IMR-90 (cell line): ENCODE measurements around the gene SMC1B. TPM values are rescaled to one million over a fixed set of nuclear protein-coding genes. Genes with fewer than 3 reads are reported as not detected.

Experiments
- ATAC-seq: fragments of 200-7000 bp; cut with Tn5 transposase; 2 replicates; pipeline ENCODE4 v1.9.1; 2020; ENCODE audit warnings: low read depth, mild to moderate bottlenecking, moderate library complexity
- Bru-seq: library from RNA; stranded (reverse); fragments of 400-500 nt; gene quantifications from one replicate; lab custom pipeline; 2021; lab: Mats Ljungman, UMichigan
- BruChase-seq, 2 experiments: library from RNA; stranded (reverse); fragments of 400-500 nt; gene quantifications; one replicate each; lab custom pipeline; 2021; lab: Mats Ljungman, UMichigan
- BruUV-seq: library from RNA; stranded (reverse); fragments of 400-500 nt; replicated peaks from 2 replicates; lab custom pipeline; 2021; lab: Mats Ljungman, UMichigan
- CTCF ChIA-PET: fragments of 300-600 bp; formaldehyde crosslinking; extraction: SDS; loops from one replicate; lab custom pipeline; 2021; ENCODE audit warnings: antibody characterized with exemption; lab: Yijun Ruan, JAX
- POLR2A ChIA-PET: fragments of 300-600 bp; sonication (Branson Sonifier 250); formaldehyde crosslinking; loops from one replicate; lab custom pipeline; 2022; ENCODE audit warnings: antibody characterized with exemption; ENCODE audit not compliant: unreplicated experiment; lab: Charles Lee
- DNase-seq: peaks from one replicate; pipeline ENCODE4 v3.0.0; 2013
- H2AFZ ChIP-seq: replicated peaks from 2 replicates; pipeline ENCODE3; 2013; ENCODE audit warnings: low read length, mild to moderate bottlenecking; ENCODE audit not compliant: poor library complexity
- H2AK5ac ChIP-seq: 2 replicates; pipeline ENCODE4 v1.6.1; 2013; ENCODE audit warnings: low read depth, low read length, inconsistent platforms
- H2AK9ac ChIP-seq: replicated peaks from 2 replicates; pipeline ENCODE3; 2013; ENCODE audit warnings: mild to moderate bottlenecking, low read depth, low read length, moderate library complexity; ENCODE audit not compliant: poor library complexity
- H2BK120ac ChIP-seq: 2 replicates; pipeline ENCODE4 v1.6.1; 2013; ENCODE audit warnings: low read depth, low read length, inconsistent platforms
- H2BK15ac ChIP-seq: 3 replicates; pipeline ENCODE4 v1.6.1; 2013; ENCODE audit warnings: low read depth, low read length, inconsistent platforms
- H2BK20ac ChIP-seq: 2 replicates; pipeline ENCODE4 v1.6.1; 2013; ENCODE audit warnings: low read depth, mild to moderate bottlenecking, inconsistent platforms, low read length, moderate library complexity
- H2BK5ac ChIP-seq: 2 replicates; pipeline ENCODE4 v1.6.1; 2013; ENCODE audit warnings: mild to moderate bottlenecking, low read depth, low read length, inconsistent platforms; ENCODE audit not compliant: poor library complexity, severe bottlenecking
- H3K14ac ChIP-seq: replicated peaks from 2 replicates; pipeline ENCODE4 v1.6.1; 2013; ENCODE audit warnings: low read depth, low read length, inconsistent platforms
- H3K18ac ChIP-seq: 2 replicates; pipeline ENCODE4 v1.6.1; 2013; ENCODE audit warnings: low read depth, low read length, control low read depth
- H3K23ac ChIP-seq: 2 replicates; pipeline ENCODE4 v1.6.1; 2013; ENCODE audit warnings: low read depth, low read length, inconsistent platforms
- H3K27ac ChIP-seq: 2 replicates; pipeline ENCODE4 v1.5.1; 2013; ENCODE audit warnings: mild to moderate bottlenecking, control low read depth, low read length; ENCODE audit not compliant: insufficient read depth
- H3K27me3 ChIP-seq: 2 replicates; pipeline ENCODE4 v1.6.1; 2013; ENCODE audit warnings: low read length; ENCODE audit not compliant: control insufficient read depth, insufficient read depth
- H3K36me3 ChIP-seq: 2 replicates; pipeline ENCODE4 v1.6.1; 2013; ENCODE audit warnings: low read length, mixed read lengths; ENCODE audit not compliant: control insufficient read depth, insufficient read depth
- H3K4ac ChIP-seq: 2 replicates; pipeline ENCODE4 v1.6.1; 2013; ENCODE audit warnings: low read depth, low read length, inconsistent platforms
- H3K4me1 ChIP-seq: 2 replicates; pipeline ENCODE4 v1.6.1; 2013; ENCODE audit warnings: low read length, mixed read lengths; ENCODE audit not compliant: control insufficient read depth, insufficient read depth
- H3K4me2 ChIP-seq: 2 replicates; pipeline ENCODE4 v1.6.1; 2013; ENCODE audit warnings: low read depth, mild to moderate bottlenecking, control low read depth, low read length, moderate library complexity
- H3K4me3 ChIP-seq: 2 replicates; pipeline ENCODE4 v1.5.1; 2013; ENCODE audit warnings: low read depth, mild to moderate bottlenecking, control low read depth, low read length, moderate library complexity; ENCODE audit not compliant: insufficient read depth
- H3K56ac ChIP-seq: 2 replicates; pipeline ENCODE4 v1.6.1; 2013; ENCODE audit warnings: low read length, inconsistent platforms; ENCODE audit not compliant: insufficient read depth; ENCODE audit errors: extremely low read depth
- H3K79me1 ChIP-seq, 2 experiments: 2 replicates each; pipeline ENCODE4 v1.6.1; 2013; ENCODE audit warnings: low read length in 2 of 2, inconsistent platforms in 1 of 2, low read depth in 1 of 2
- H3K9ac ChIP-seq: 2 replicates; pipeline ENCODE4 v1.6.1; 2013; ENCODE audit warnings: low read depth, low read length, control low read depth
- H3K9me1 ChIP-seq: 2 replicates; pipeline ENCODE4 v1.6.1; 2013; ENCODE audit warnings: low read length, inconsistent platforms; ENCODE audit not compliant: insufficient read depth
- H3K9me3 ChIP-seq: 2 replicates; pipeline ENCODE4 v1.6.1; 2013; ENCODE audit warnings: low read length; ENCODE audit not compliant: control insufficient read depth, insufficient read depth
- H4K20me1 ChIP-seq: 2 replicates; pipeline ENCODE4 v1.6.1; 2013; ENCODE audit warnings: low read length, inconsistent platforms; ENCODE audit not compliant: insufficient read depth
- H4K5ac ChIP-seq: 2 replicates; pipeline ENCODE4 v1.6.1; 2013; ENCODE audit warnings: mild to moderate bottlenecking, low read depth, low read length, control low read depth
- H4K8ac ChIP-seq, 2 experiments: 2 replicates each; pipeline ENCODE4 v1.6.1; 2013; ENCODE audit warnings: low read depth in 2 of 2, low read length in 2 of 2, control low read depth in 1 of 2, inconsistent platforms in 1 of 2
- H4K91ac ChIP-seq: 2 replicates; pipeline ENCODE4 v1.6.1; 2013; ENCODE audit warnings: low read depth, low read length, inconsistent platforms; ENCODE audit not compliant: insufficient read depth
- BHLHE40 ChIP-seq: fragments of 150-350 bp; IDR thresholded peaks from 2 replicates; pipeline ENCODE4 v1.6.1; 2016; ENCODE audit warnings: mild to moderate bottlenecking, low read depth, low read length
- CHD1 ChIP-seq: IDR thresholded peaks from 2 replicates; pipeline ENCODE4 v1.6.1; 2012; ENCODE audit warnings: low read depth, low read length, improper control_type of control experiment
- MAFK ChIP-seq: IDR thresholded peaks from 2 replicates; pipeline ENCODE4 v1.6.1; 2012; ENCODE audit warnings: low read depth, low read length, improper control_type of control experiment
- MAZ ChIP-seq: IDR thresholded peaks from 2 replicates; pipeline ENCODE4 v1.6.1; 2012; ENCODE audit warnings: low read depth, mild to moderate bottlenecking, low read length, improper control_type of control experiment, moderate library complexity, borderline replicate concordance
- MXI1 ChIP-seq: IDR thresholded peaks from 2 replicates; pipeline ENCODE4 v1.6.1; 2012; ENCODE audit warnings: low read depth, mild to moderate bottlenecking, low read length, moderate library complexity, borderline replicate concordance
- NFE2L2 ChIP-seq: fragments of 150-350 bp; IDR thresholded peaks from 2 replicates; pipeline ENCODE4 v1.6.1; 2016; ENCODE audit warnings: low read depth, mild to moderate bottlenecking, low read length
- POLR2A ChIP-seq: IDR thresholded peaks from 2 replicates; pipeline ENCODE4 v1.6.1; 2012; ENCODE audit warnings: mild to moderate bottlenecking, low read depth, low read length
- RAD21 ChIP-seq: IDR thresholded peaks from 2 replicates; pipeline ENCODE4 v1.6.1; 2012; ENCODE audit warnings: low read length, improper control_type of control experiment
- SMC3 ChIP-seq: fragments of 150-350 bp; IDR thresholded peaks from 2 replicates; pipeline ENCODE4 v1.6.1; 2016; ENCODE audit warnings: low read depth, mild to moderate bottlenecking, antibody characterized with exemption, low read length, moderate library complexity
- USF2 ChIP-seq: fragments of 150-350 bp; IDR thresholded peaks from 2 replicates; pipeline ENCODE4 v1.6.1; 2017; ENCODE audit warnings: mild to moderate bottlenecking, antibody characterized with exemption, low read length, low read depth
- WGBS, 2 experiments: methylation state at CpG; one replicate each; pipeline versions ENCODE4 v1.1.5 to v1.1.7; 2013; ENCODE audit warnings: missing lambda C conversion rate in 2 of 2; ENCODE audit not compliant: insufficient read length in 1 of 2; ENCODE audit errors: extremely low coverage in 2 of 2; 5-methylcytosine and 5-hydroxymethylcytosine counted together
- dilution Hi-C: fragments of 300-500 bp; cut with HindIII; formaldehyde crosslinking; loops from one replicate; pipeline ENCODE4 v1.14.3; 2018; ENCODE audit warnings: low sequenced_read_pairs; ENCODE audit not compliant: unreplicated experiment
- in situ Hi-C: fragments of 300-500 bp; cut with MboI; formaldehyde crosslinking; loops from 3 replicates; pipeline ENCODE4 v1.14.3; 2019; ENCODE audit warnings: low sequenced_read_pairs, inconsistent platforms, mixed read lengths
- intact Hi-C: fragments of 100-400 bp; cut with micrococcal nuclease; formaldehyde crosslinking; loops from 2 replicates; pipeline ENCODE4 v1.10.0; 2022
- long read RNA-seq: library from polyadenylated mRNA; unstranded; transcript quantifications from one replicate; pipeline ENCODE4 v2.0.0, GENCODE V29; 2021; ENCODE audit not compliant: unreplicated experiment
- polyA plus RNA-seq, 3 experiments: library from polyadenylated mRNA; depleted of rRNA; stranded (reverse); fragments of >200 nt; gene quantifications; 2 replicates each; pipeline ENCODE4 v1.2.3, GENCODE V29; 2012; ENCODE audit warnings: low replicate concordance in 1 of 3
- total RNA-seq: library from RNA; depleted of rRNA; stranded (reverse); fragments of >200 nt; gene quantifications from 2 replicates; pipeline ENCODE4 v1.2.3, GENCODE V29; 2012; rRNA removed

The SMC1B gene
- total RNA-seq (not detected in 2 replicates), polyA plus RNA-seq (2012; rRNA removed) (not detected in 2 replicates), Bru-seq, nascent RNA (percentile 1 among the genes with signal in this experiment), BruChase-seq, experiment 1, labeled RNA remaining after a 6-hour chase (percentile 1 among the genes with signal in this experiment), BruChase-seq, experiment 2, labeled RNA remaining after a 2-hour chase (not detected)
- polyA plus RNA-seq (2012; cell fraction: cytosol; rRNA removed) = not detected in 2 replicates
- not detected in 2 replicates for polyA plus RNA-seq (2012; cell fraction: nucleus; rRNA removed; ENCODE audit: low replicate concordance)
- long read RNA-seq = 0 reads

GRCh38 chr22:45413368-45414211 lies at the start of gene SMC1B, which contains the start of gene RIBC2:
TSS of gene SMC1B (minus strand) at chr22:45413599. CDS start at chr22:45413567, 32 bp downstream.
TSS of gene RIBC2 (plus strand) at chr22:45413693. CDS start at chr22:45413887, 194 bp downstream.
- WGBS, 2 experiments = 8% methylated on average over 38 of the region's 68 CpGs; no CpG with 5 or more reads in 1 of the 2 experiments
- H3K27me3 ChIP-seq = peaks cover 2% of the 10 kb centered on the region
- H4K8ac ChIP-seq = peak within 1 kb of the TSS in 1 of 2 experiments; percentile 55; a peak in 1 of 4 replicates
- H2BK5ac ChIP-seq = no peak within 1 kb of the TSS
- peak within 1 kb of the TSS; percentile 92 for H3K4me2 ChIP-seq
- H4K20me1 ChIP-seq = no peaks in the 10 kb centered on the region
- no peaks in the 10 kb centered on the region; the same call in 1 of the 2 replicates for H3K36me3 ChIP-seq
- H3K14ac ChIP-seq = peak within 1 kb of the TSS; percentile 59
- H2BK15ac ChIP-seq = no peak within 1 kb of the TSS
- in situ Hi-C loops = no loop called here
- TF ChIP-seq BHLHE40 = no peak
- no peak for TF ChIP-seq MAFK
- TF ChIP-seq NFE2L2 = no peak
- TF ChIP-seq POLR2A = no peak
- TF ChIP-seq MAZ = no peak
- TF ChIP-seq SMC3 = no peak
- TF ChIP-seq USF2 = no peak
- TF ChIP-seq RAD21 = no peak
- no peak for TF ChIP-seq CHD1
- no peak for TF ChIP-seq MXI1
- no peak within 1 kb of the TSS; the same call in 1 of the 2 replicates for H4K91ac ChIP-seq
- ChIA-PET CTCF (interaction anchor here (0.6 kb wide), 2 partner anchors 65 to 326 kb away, joined by 3 read pairs; no protein-coding TSS in a partner anchor), POLR2A (no interaction called here)
- H2AK9ac ChIP-seq = peak within 1 kb of the TSS; percentile 22
- peak within 1 kb of the TSS; percentile 65; the same call in 1 of the 2 replicates for H3K9ac ChIP-seq
- peak within 1 kb of the TSS; percentile 66 for H3K4me3 ChIP-seq
- H3K79me1 ChIP-seq = 0 out of 4 replicates have a peak, but pooled peaks cover 0 to 3% of the 10 kb centered on the region in 2 experiments
- ATAC-seq = peak; percentile 74
- BruUV-seq = no TSS peak
- H3K9me1 ChIP-seq = no peaks in the 10 kb centered on the region
- DNase-seq = peak; percentile 57
- intact Hi-C loops = no loop called here
- no peak within 1 kb of the TSS for H2BK20ac ChIP-seq
- peaks cover 2% of the 10 kb centered on the region for H3K4me1 ChIP-seq
- H3K27ac ChIP-seq = no peak within 1 kb of the TSS; the same call in 1 of the 2 replicates
- dilution Hi-C loops = no loop called here
- H3K18ac ChIP-seq = no peak within 1 kb of the TSS
- H3K56ac ChIP-seq = no peak within 1 kb of the TSS
- H2AK5ac ChIP-seq = no peak within 1 kb of the TSS
- peak within 1 kb of the TSS; percentile 28; the same call in 1 of the 2 replicates for H2BK120ac ChIP-seq
- peak within 1 kb of the TSS; percentile 92 for H2AFZ ChIP-seq
- H3K9me3 ChIP-seq = no peaks in the 10 kb centered on the region
- H3K23ac ChIP-seq = no peak within 1 kb of the TSS
- no peak within 1 kb of the TSS for H4K5ac ChIP-seq
- H3K4ac ChIP-seq = peak within 1 kb of the TSS; percentile 40; the same call in 1 of the 2 replicates
